HG03175 (cell line): Measurements from ENCODE around the gene MAZ.
"Not testable (repeated sequence)": the region's sequence is repeated elsewhere in the genome, so short reads cannot be mapped to it uniquely, and the experiment has no call there.

Source experiments
- ATAC-seq: cut with Tn5 transposase; IDR thresholded peaks from one replicate; pipeline ENCODE4 v1.9.1; 2021; ENCODE audit warnings: mild to moderate bottlenecking, moderate library complexity; ENCODE audit not compliant: unreplicated experiment

The MAZ gene

DNA sequence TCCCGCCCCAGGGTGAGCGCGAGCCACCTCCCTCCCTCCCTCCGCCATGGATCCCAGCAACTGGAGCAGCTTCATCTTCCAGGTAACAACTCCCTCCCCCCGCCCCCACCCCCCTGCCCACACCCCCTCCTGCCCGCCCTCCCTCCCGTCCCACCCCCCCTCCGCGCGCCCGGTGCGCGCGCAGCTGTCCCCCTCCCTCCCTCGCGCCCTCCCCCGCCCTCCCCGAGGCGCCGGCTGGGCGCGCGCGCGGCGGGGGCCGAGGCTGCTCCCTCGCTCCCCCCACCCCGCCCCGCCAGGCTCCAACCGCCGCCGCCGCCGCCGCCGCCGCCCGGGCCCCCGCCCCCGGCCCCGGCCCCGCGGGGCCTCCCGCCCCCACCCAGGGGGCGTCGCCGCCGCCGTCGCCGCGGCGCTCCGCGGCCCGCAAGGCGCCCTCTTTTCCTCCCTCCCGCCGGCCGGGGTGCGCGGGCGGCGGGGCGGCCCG, at the start of gene MAZ:
MAZ (plus strand) TSS at position 431 of the 481 bp plus-strand sequence. CDS start 173 bp downstream, outside the sequence.
- ATAC-seq: no peak

GRCh38 chr16:29756654-29757053, 49.7 kb upstream of the MAZ start:
- no peak for ATAC-seq

DNA sequence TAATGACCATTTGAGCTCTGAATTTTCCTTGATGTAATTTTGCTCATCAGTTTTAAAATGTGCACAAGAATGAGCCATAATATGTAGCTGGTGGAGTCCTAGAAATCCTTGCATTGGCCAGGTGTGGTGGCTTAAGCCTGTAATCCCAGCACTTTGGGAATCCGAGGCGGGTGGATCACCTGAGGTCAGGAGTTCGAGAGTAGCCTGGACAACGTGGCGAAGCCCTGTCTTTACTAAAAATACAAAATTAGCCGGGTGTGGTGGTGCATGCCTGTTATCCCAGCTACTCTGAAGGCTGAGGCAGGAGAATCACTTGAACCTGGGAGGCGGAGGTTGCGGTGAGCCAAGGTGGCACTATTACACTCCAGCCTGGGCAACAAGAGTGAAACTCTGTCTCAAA, 49.2 kb upstream of the MAZ start:
- ATAC-seq: not testable (repeated sequence)

DNA sequence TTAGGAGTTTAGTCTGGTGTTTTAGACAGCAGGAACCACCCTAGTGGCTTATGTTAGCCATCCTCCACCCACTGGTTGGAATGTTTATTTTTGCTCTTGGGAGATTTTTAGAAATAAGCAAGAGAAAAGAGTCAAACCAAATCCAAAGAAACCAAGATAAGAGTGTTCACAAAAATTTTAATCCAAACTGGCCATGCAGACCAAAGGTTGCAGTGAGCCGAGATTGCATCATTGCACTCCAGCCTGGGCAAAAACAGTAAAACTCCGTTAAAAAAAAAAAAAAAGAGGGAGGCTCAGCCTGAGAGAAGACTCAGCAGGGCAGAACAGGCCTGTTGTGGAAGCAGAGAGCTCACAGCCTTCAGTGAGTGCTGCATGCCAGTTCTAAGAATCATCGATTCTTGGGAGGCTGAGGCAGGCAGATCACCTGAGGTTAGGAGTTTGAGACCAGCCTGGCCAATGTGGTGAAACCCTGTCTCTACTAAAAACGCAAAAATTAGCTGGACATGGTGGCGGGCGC, 48.3 kb upstream of the MAZ start:
- ATAC-seq: no peak

DNA sequence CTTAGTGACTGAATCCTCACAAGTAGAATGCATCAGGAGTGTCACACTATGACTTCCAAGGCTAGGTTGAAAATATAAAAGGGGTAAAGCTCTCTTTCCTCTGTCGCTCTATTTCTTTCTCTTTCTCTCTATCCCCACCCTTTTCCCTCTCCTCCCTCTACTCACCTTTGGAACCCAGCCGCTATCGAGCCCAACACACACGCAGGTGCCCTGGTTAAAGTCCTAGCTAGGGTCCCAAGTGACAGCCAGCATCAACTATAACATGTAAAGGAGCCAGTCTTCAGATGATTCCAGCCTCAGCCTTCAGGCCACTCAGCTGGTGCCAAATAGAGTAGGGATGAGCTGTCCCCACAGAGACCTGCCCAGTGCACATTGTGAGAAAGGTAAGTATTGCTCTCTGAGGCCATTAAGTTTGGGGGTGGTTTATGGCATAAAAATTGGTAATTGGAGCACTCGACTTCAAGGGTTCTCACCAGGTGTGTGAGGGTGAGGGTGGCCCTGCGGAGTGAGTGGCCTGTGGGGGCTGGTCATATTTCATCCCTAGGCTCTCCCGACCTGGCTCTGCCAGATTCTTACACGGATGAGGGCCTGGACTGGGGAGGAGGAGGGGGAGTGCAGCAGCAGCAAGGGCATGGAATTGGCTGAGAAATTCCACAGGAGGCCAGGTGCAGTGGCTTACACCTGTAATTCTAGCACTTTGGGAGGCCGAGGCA, 45.6 kb upstream of the MAZ start:
- no peak for ATAC-seq

DNA sequence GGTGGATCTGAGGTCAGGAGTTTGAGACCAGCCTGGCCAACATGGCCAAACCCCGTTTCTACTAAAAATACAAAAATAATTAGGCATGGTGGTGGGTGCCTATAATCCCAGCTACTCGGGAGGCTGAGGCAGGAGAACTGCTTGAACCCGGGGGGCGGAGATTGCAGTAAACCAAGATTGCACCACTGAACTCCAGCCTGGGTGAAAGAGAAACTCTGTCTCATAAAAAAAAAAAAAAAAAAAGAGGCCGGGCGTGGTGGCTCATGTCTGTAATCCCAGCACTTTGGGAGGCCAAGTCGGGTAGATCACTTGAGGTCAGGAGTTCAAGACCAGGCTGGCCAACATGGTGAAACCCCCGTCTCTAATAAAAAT, 45.1 kb upstream of the MAZ start:
- ATAC-seq: not testable (repeated sequence)

GRCh38 chr16:29761882-29762281, 44.4 kb upstream of the MAZ start:
- ATAC-seq: no peak

DNA sequence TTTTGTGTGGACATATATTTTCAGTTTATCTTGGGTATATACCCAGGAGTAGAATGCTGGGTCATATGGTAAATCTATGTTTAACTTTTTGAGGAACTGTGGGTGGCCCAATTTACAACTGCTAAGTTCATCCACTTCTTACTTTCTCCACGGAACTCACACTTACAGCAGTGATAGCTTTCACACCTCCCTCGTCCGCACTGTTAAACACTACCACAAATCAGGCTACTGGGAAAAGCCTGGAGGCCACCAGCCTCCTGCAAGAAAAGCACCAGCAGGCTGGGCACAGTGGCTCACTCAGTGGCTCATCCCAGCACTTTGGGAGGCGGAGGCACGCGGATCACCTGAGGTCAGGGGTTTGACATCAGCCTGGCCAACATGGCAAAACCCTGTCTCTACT, 43.0 kb upstream of the MAZ start:
- no peak for ATAC-seq

DNA sequence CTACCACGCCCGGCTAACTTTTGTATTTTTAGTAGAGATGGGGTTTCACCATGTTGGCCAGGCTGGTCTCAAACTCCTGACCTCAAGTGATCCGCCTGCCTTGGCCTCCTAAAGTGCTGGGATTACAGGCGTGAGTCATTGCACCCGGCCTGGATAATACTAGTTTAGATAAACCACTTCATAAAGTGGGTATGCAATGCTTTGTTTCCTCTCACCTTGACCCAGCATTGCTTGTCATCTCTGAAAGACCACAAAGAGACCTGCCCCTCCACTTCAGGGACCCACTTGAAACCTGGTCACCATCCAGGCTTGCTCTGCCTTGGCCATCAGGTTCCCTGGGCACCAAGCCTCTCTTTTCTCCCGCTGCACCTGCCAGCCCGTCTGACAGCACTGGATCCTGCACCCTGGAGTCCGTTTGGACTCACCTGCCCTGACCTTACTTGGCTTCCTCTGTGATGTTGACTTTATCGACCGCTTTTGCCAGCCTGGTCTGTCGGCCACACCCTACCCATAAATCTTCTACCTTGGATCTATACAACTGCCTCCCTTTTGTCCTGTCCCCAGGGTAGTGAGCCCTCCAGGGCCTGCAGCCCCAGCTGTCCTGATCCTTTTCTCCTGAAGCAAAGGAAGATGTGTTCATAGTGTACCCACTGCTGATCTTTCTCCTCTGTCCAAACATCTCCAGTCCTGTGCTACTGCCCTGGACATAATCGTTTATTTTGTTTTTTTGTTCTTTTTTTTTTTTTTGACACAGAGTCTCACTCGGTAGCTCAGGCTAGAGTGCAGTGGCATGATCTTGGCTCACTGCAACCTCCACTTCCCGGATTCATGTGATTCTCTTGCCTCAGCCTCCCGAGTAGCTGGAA, 40.9 kb upstream of the MAZ start:
- ATAC-seq: no peak

DNA sequence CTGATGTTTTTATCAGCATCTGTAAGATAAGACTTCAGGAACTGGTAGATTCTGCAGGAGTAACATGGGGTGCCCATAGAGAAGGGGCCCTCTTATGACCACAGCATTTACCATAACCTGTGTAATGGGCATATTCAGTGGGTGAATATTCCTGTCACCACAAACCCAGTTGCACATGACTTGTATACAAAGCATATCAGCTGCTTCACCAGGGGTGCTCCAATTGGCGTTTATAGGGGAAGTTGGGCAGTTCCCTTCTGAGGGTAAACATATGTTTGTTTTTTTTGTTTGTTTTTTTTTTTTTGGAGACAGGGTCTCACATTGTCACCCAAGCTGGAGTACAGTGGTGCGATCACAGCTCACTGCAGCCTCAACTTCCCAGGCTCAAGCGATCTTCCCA, 39.8 kb upstream of the MAZ start:
- no peak for ATAC-seq

GRCh38 chr16:29767062-29767461, 39.3 kb upstream of the MAZ start:
- no peak for ATAC-seq

GRCh38 chr16:29769507-29769906, 36.8 kb upstream of the MAZ start:
- ATAC-seq: no peak

GRCh38 chr16:29770250-29770929, 35.9 kb upstream of the MAZ start:
- no peak for ATAC-seq

DNA sequence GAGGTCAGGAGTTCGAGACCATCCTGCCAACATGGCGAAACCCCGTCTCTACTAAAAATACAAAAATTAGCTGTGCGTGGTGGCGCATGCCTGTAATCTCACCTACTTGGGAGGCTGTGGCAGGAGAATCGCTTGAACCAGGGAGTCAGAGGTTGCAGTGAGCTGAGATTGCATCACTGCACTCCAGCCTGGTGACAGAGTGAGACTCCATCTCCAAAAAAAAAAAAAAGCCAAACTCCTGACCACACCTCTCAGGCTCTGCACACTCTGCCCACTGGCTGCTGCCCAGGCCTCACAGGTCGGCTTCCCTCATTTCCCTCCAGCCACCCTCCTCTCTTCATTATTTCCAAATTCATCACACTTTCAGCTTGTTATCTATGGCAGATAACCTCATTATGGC, 34.0 kb upstream of the MAZ start:
- ATAC-seq: not testable (repeated sequence)

GRCh38 chr16:29774730-29775129, 31.6 kb upstream of the MAZ start:
- ATAC-seq: no peak

DNA sequence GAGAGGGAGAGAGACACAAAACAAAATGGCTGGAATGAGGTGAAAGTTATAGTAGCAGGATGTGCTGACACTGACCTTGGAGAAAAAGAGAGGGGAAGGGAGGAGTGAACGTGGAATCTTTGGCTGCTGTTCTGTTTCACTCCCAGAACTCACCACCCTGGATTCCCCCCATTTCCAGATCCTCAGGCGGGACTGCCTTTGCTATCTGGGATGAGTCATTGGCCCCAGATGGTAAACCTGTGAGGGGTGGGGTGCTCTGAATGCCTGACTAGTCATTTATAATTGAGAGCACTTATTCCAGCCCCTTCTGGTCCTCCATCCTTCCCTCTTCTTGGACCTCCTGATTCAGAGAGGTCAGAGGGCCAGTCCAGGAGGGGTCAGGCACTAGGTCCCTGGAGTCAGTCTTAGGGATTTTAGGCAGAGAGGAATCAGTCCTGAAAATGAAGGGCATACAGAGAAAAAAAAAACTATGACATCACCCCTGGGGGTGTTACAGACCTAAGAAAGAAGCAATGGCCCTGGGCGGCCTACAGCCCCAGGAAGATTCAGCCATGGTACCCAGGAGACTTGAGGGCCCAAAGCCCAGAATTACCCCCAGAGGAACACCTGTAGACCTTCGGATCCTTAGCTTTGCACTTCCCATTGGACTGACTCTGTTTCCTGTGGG, 30.5 kb upstream of the MAZ start:
- no peak for ATAC-seq

DNA sequence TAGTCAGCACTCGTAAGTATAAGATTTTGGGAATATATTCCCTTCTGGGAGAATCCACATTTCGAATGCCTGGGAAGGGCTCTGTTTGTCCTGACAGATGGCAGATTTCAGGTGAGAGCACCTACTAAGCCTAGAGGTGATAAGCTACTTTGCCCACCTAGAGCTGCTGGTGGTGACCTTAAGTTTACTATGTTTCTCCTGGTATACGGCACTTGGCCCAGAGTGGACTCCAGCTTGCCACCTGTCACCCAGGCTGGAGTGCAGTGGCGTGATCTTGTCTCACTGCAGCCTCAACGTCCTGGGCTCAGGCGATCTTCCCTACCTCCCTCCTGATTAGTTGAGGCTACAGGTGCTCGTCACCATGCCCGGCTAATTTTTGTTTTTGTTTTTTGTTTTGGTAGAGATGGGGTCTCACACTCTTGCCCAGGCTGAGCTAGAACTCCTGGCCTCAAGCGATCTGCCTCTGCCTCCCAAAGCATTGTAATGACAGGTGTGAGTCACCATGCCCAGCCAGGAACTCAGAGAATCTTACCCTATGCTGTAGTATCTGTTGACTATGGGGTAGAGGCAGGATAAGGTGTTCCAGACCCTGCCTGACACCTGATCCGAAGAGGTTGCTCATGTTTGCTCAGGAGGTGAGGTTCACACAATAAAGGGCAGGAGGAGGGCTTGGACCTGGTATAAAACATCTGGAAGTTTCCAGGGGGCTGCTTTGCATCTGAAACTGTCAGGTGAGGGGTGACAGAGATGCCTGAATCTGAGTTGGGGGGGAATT, 28.6 kb upstream of the MAZ start, which contains the start of gene ZG16:
ZG16 (plus strand) TSS at position 681 of the 775 bp plus-strand sequence. CDS start 1,011 bp downstream, outside the sequence.
- ATAC-seq: no peak

DNA sequence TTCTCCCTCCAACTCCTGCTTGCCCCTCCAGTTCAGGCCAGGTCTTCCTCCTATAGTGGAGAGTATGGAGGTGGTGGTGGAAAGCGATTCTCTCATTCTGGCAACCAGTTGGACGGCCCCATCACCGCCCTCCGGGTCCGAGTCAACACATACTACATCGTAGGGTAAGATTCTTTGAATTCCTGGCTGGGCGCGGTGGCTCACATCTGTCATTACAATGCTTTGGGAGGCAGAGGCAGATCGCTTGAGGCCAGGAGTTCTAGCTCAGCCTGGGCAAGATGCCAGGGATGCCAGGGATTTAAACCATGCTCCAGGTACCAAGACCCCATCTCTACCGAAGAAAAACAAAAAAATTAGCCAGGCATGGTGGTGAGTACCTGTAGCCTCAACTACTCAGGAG, 26.9 kb upstream of the MAZ start:
- ATAC-seq: no peak

DNA sequence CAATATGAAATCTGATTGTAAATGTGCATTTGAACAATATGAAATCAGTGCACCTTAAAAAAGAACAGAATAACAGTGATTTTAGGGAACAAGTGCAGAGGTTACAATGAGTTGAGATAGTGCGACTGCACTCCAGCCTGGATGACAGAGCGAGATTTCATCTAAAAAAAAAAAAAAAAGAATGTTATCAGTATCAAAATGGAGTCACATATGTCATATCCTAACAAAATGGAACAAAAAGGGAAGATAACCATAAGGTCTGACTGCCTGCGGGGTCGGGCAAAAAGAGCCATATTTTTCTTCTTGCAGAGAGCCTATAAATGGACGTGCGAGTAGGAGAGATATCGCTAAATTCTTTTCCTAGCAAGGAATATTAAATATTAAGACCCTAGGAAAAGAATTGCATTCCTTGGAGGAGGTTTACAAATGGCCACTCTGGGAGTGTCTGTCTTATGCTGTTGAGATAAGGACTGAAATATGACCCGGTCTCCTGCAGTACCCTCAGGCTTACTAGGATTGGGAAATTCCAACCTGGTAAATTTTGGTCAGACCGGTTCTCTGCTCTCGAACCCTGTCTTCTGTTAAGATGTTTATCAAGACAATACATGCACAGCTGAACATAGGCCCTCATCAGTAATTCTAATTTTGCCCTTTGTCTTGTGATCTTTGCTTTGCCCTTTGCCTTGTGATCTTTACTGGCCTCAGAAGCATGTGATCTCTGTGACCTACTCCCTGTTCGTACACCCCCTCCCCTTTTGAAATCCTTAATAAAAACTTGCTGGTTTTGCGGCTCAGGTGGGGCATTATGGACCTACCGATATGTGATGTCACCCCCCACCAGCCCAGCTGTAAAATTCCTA, 23.0 kb upstream of the MAZ start:
- not testable (repeated sequence) for ATAC-seq
